ENCODE measurements around the gene METTL9. TPM values are rescaled to one million over a fixed set of nuclear protein-coding genes. Genes with fewer than 3 reads are reported as not detected.
"Not testable (repeated sequence)": the region's sequence is repeated elsewhere in the genome, so short reads cannot be mapped to it uniquely, and the experiment has no call there.

Gene METTL9
- 100 to 1,000 TPM in 1 of 2 experiments, 10 to 100 TPM in 1; 99.2 to 101 TPM for total RNA-seq

DNA sequence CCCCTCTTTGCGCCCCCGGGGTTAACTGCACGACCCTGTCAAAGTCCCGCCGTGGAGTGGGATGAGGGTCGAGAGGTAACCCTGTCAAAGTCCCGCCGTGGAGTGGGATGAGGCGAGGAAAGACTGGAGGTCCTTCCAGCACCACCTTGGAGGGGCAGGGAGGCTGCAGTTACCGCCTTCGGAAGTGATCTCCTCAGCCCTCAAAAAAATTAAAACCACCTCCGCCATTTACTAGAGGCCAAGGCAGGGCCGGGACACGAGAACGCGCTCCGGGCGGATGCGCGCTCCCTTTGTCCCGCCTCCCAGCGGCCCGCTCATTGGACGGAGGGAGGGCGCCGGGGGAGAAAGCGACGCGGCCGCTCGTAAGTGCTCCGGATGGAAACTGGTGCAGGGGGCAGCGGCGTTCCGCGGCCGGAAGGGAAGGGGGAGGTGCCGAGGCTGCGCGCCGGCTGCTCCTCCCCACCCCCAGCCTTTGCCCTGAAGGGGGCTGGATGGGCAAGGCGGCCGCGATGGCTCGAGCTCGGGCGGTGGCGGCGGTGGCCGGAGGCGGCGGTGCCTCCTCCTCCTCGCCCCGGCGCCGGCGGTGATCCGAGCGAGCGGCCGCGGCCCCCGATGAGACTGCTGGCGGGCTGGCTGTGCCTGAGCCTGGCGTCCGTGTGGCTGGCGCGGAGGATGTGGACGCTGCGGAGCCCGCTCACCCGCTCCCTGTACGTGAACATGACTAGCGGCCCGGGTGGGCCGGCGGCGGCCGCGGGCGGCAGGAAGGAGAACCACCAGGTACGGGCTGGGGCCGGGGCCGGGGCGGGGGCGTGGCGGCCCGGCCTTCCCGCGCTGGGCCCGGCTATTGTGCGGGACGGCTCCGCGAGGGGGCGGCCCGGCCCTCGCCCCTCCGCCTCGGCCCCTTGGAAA, at the start of gene METTL9:
Gene METTL9, plus strand, starts transcription at position 456 of the 909 bp plus-strand sequence. Its CDS starts 157 bp downstream, at position 613.
- ATAC-seq (peak; percentile 93), DNase-seq (peak; percentile 95)
- ChIA-PET POLR2A (interaction anchor here (0.8 to 2.6 kb wide), 3 partner anchors 9 to 1917 kb away, joined by 3 to 8 read pairs (median 3); no protein-coding TSS in a partner anchor), CTCF (interaction anchor here (1.4 to 2.9 kb wide), 4 partner anchors 15 to 109 kb away, joined by 4 to 13 read pairs (median 5); no protein-coding TSS in a partner anchor)
- Mint-ChIP-seq H3K27ac (peak within 1 kb of the TSS; percentile 93), H3K9me3 (ENCODE audit: insufficient read depth) (no peaks in the 10 kb centered on the region), H3K36me3 (ENCODE audit: low read depth) (peaks cover 13% of the 10 kb centered on the region), H3K4me3 (peak within 1 kb of the TSS; percentile 93), H3K27me3 (ENCODE audit: low read depth) (peaks cover 3% of the 10 kb centered on the region), H3K4me1 (ENCODE audit: low read depth) (peaks cover 61% of the 10 kb centered on the region)

DNA sequence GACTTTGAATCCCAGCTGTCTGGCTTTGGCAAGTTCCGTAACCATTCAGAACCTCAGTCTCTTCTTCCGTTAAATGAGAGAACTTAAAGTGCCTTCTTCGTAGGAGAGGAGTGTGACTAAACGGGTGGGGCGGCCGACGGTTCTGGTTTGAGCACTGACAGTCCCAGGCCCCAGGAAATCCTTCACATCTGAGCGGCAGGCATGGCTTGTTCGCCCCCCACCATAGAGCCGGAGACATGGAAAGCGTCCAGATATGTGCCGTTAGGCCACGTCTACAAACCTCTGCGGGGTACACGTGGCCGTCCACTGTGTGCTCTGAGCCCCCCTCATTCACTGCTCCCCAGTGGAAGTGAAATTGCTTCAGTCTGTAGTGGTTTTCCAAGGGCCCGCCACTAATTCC, 49.4 kb upstream of the METTL9 start:
- H3K9me3 Mint-ChIP-seq (ENCODE audit: insufficient read depth); DNase-seq; H3K27me3 Mint-ChIP-seq (ENCODE audit: low read depth); CTCF ChIA-PET; H3K4me3 Mint-ChIP-seq; ATAC-seq; POLR2A ChIA-PET; H3K36me3 Mint-ChIP-seq (ENCODE audit: low read depth); H3K27ac Mint-ChIP-seq: not testable (repeated sequence)
- H3K4me1 Mint-ChIP-seq (ENCODE audit: low read depth) = peaks cover 12% of the 10 kb centered on the region

- DNase-seq; H3K4me3 Mint-ChIP-seq; H3K27ac Mint-ChIP-seq; H3K27me3 Mint-ChIP-seq (ENCODE audit: low read depth); ATAC-seq; H3K9me3 Mint-ChIP-seq (ENCODE audit: insufficient read depth); POLR2A ChIA-PET; H3K36me3 Mint-ChIP-seq (ENCODE audit: low read depth); CTCF ChIA-PET: not testable (repeated sequence)
- peaks cover 16% of the 10 kb centered on the region for H3K4me1 Mint-ChIP-seq (ENCODE audit: low read depth)
These were observed 48.9 kb upstream of the METTL9 start for GRCh38 chr16:21550435-21550834.

GRCh38 chr16:21551076-21551475, 48.3 kb upstream of the METTL9 start:
- DNase-seq, CTCF ChIA-PET, POLR2A ChIA-PET: not testable (repeated sequence)

GRCh38 chr16:21551600-21551999, 47.8 kb upstream of the METTL9 start:
- H3K36me3 Mint-ChIP-seq (ENCODE audit: low read depth); CTCF ChIA-PET; POLR2A ChIA-PET; H3K27me3 Mint-ChIP-seq (ENCODE audit: low read depth); H3K9me3 Mint-ChIP-seq (ENCODE audit: insufficient read depth); H3K4me3 Mint-ChIP-seq; DNase-seq; H3K27ac Mint-ChIP-seq; ATAC-seq: not testable (repeated sequence)
- H3K4me1 Mint-ChIP-seq (ENCODE audit: low read depth) = peaks cover 17% of the 10 kb centered on the region

More at GRCh38 chr16:21551076-21551475, 48.3 kb upstream of the METTL9 start:
- H3K4me3 Mint-ChIP-seq; H3K27ac Mint-ChIP-seq; H3K9me3 Mint-ChIP-seq (ENCODE audit: insufficient read depth); ATAC-seq; H3K36me3 Mint-ChIP-seq (ENCODE audit: low read depth); H3K27me3 Mint-ChIP-seq (ENCODE audit: low read depth): not testable (repeated sequence)
- H3K4me1 Mint-ChIP-seq (ENCODE audit: low read depth) = peaks cover 17% of the 10 kb centered on the region

DNA sequence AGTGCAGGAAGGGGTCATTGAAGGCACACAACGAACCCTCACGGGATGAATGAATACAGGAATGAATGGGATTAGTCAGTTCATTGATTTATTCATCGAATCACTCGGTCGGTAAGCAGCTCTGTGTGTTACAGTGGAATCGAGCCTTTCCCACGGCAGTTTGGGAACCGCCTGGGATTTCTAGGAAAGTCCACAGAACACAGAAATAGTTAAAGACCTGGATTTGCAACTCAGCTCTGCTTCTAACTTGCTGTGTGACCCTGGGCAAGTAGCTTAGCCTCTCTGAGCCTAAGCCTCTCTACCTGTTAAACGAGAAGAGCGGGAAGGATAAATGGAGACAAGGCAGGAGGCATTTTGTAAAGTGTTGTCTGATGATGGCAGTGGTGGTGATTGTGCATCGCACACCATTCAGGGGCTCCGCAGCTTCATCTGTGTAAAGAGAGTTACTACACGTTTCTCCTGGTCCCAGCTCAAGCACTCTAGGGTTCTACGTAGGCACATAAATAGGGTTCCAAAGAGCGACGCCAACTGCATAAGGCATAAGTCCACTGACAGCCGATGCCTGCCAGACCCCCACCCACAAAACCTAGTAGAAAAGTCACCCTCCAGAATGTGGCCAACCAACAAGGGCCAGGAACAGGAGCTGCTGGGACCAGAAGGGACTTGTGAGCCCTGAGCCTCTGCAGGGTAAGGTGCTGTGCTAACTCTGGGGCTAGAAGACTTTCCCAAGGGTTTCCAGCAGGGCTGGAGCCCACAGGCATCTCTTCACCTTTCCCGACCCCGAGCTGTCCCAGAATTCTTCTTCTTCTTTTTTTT, 45.7 kb upstream of the METTL9 start:
- H3K4me3 Mint-ChIP-seq; H3K9me3 Mint-ChIP-seq (ENCODE audit: insufficient read depth); H3K27ac Mint-ChIP-seq; ATAC-seq; DNase-seq; H3K36me3 Mint-ChIP-seq (ENCODE audit: low read depth); H3K27me3 Mint-ChIP-seq (ENCODE audit: low read depth); CTCF ChIA-PET: not testable (repeated sequence)
- POLR2A ChIA-PET = interaction anchor here (1.4 kb wide), 1 partner anchor 47 kb away, joined by 4 read pairs; no protein-coding TSS in a partner anchor
- H3K4me1 Mint-ChIP-seq (ENCODE audit: low read depth) = peaks cover 17% of the 10 kb centered on the region

GRCh38 chr16:21554795-21555585, 44.4 kb upstream of the METTL9 start:
- peaks cover 17% of the 10 kb centered on the region for H3K4me1 Mint-ChIP-seq (ENCODE audit: low read depth)
- peak overlapping the region; percentile 50 for H3K4me3 Mint-ChIP-seq
- no peaks in the 10 kb centered on the region for H3K27me3 Mint-ChIP-seq (ENCODE audit: low read depth)
- ATAC-seq (peak; percentile 96), DNase-seq (peak; percentile 96)
- ChIA-PET POLR2A (no interaction called here), CTCF (interaction anchor here (0.9 to 1.5 kb wide), 4 partner anchors 13 to 766 kb away, joined by 3 read pairs; no protein-coding TSS in a partner anchor)
- H3K36me3 Mint-ChIP-seq (ENCODE audit: low read depth) = no peaks in the 10 kb centered on the region
- peak overlapping the region; percentile 40 for H3K27ac Mint-ChIP-seq
- H3K9me3 Mint-ChIP-seq (ENCODE audit: insufficient read depth) = no peaks in the 10 kb centered on the region

DNA sequence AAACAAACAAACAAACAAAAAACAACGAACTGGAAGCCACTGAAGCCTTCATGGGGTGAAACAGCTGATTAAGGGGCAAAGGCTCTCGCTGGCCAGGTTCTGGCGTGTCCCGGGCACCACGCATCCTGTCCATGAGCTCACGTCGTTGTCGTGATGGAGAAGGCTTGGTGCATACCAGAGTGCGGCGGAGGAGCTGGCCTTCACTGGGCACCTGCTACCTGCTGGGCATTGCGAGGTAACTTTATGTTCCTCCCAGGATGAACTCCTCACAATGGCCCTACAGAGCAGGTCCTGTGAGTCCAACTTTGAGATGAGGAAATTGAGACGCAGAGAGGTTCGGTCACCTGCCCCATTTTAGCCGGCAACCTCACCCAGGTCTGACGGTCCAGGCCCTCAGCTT, 43.8 kb upstream of the METTL9 start:
- ATAC-seq; POLR2A ChIA-PET; H3K27ac Mint-ChIP-seq; H3K27me3 Mint-ChIP-seq (ENCODE audit: low read depth); DNase-seq; H3K9me3 Mint-ChIP-seq (ENCODE audit: insufficient read depth); H3K36me3 Mint-ChIP-seq (ENCODE audit: low read depth); H3K4me3 Mint-ChIP-seq: not testable (repeated sequence)
- H3K4me1 Mint-ChIP-seq (ENCODE audit: low read depth) = peaks cover 17% of the 10 kb centered on the region
- CTCF ChIA-PET = interaction anchor here (0.9 to 1.5 kb wide), 5 partner anchors 12 to 765 kb away, joined by 3 read pairs; no protein-coding TSS in a partner anchor

GRCh38 chr16:21556026-21556595, 43.3 kb upstream of the METTL9 start:
- ATAC-seq; H3K36me3 Mint-ChIP-seq (ENCODE audit: low read depth); H3K4me3 Mint-ChIP-seq; H3K27ac Mint-ChIP-seq; DNase-seq; POLR2A ChIA-PET; H3K9me3 Mint-ChIP-seq (ENCODE audit: insufficient read depth); H3K27me3 Mint-ChIP-seq (ENCODE audit: low read depth): not testable (repeated sequence)
- CTCF ChIA-PET = interaction anchor here (0.7 to 1.5 kb wide), 6 partner anchors 12 to 765 kb away, joined by 3 read pairs; no protein-coding TSS in a partner anchor
- H3K4me1 Mint-ChIP-seq (ENCODE audit: low read depth) = peaks cover 17% of the 10 kb centered on the region

- CTCF ChIA-PET = interaction anchor here (0.7 to 1.5 kb wide), 3 partner anchors 11 to 707 kb away, joined by 3 read pairs; no protein-coding TSS in a partner anchor
- H3K4me3 Mint-ChIP-seq; H3K36me3 Mint-ChIP-seq (ENCODE audit: low read depth); H3K27me3 Mint-ChIP-seq (ENCODE audit: low read depth); ATAC-seq; H3K27ac Mint-ChIP-seq; POLR2A ChIA-PET; DNase-seq; H3K9me3 Mint-ChIP-seq (ENCODE audit: insufficient read depth): not testable (repeated sequence)
- peaks cover 17% of the 10 kb centered on the region for H3K4me1 Mint-ChIP-seq (ENCODE audit: low read depth)
These were observed 42.6 kb upstream of the METTL9 start for GRCh38 chr16:21556651-21557241.
